Prostate gland (tissue), 2 donors: Measurements from ENCODE around the gene IPMK.

Source experiments
- CTCF ChIP-seq, 4 experiments: fragments of 200-600 bp in 2 of 4; fragments of 450-650 bp in 2 of 4; sonication (generic) in 2 of 4; IDR thresholded peaks; 1 replicate in 3 of 4; 2 replicates in 1 of 4; pipeline ENCODE4 v1.5.1; 2016 to 2019; ENCODE audit warnings: antibody characterized with exemption in 4 of 4, mild to moderate bottlenecking in 2 of 4, moderate library complexity in 2 of 4
- POLR2A ChIP-seq: fragments of 450-650 bp; IDR thresholded peaks from one replicate; pipeline ENCODE4 v1.6.1; 2016; ENCODE audit warnings: antibody characterized with exemption, mild to moderate bottlenecking
- POLR2AphosphoS5 ChIP-seq: sonication (generic); formaldehyde crosslinking; IDR thresholded peaks from one replicate; pipeline ENCODE4 v1.6.1; 2017; ENCODE audit warnings: antibody characterized with exemption

- no peak for TF ChIP-seq CTCF (IDR thresholded peaks at IDR 0.05)
- TF ChIP-seq POLR2AphosphoS5: no peak
- TF ChIP-seq POLR2A: no peak
Measured at GRCh38 chr10:58265249-58265648, 2.4 kb downstream of the IPMK start.
